OCI-LY1 (cell line): ENCODE measurements around the gene TCP11.

ENCODE experiments used
- H2AFZ ChIP-seq: fragments of 200-600 bp; sonication (generic), shearing (Covaris generic); 2 replicates; pipeline ENCODE4 v1.6.0; 2014; ENCODE audit warnings: antibody characterized with exemption, mild to moderate bottlenecking, low read length
- H3F3A ChIP-seq: fragments of 200-600 bp; sonication (generic), shearing (Covaris generic); 2 replicates; pipeline ENCODE4 v1.6.0; 2014; ENCODE audit warnings: mild to moderate bottlenecking, antibody characterized with exemption, low read length, moderate library complexity; ENCODE audit not compliant: insufficient read depth
- H3K27ac ChIP-seq: fragments of 200-600 bp; sonication (generic); 2 replicates; pipeline ENCODE4 v1.5.1; 2014; ENCODE audit warnings: low read length, mixed run types, mild to moderate bottlenecking, low read depth; ENCODE audit not compliant: poor library complexity, severe bottlenecking
- H3K27me3 ChIP-seq: fragments of 200-600 bp; sonication (generic); 2 replicates; pipeline ENCODE4 v1.6.0; 2014; ENCODE audit warnings: antibody characterized with exemption, mild to moderate bottlenecking, low read length, moderate library complexity; ENCODE audit not compliant: insufficient read depth
- H3K36me3 ChIP-seq: fragments of 200-600 bp; sonication (generic); 2 replicates; pipeline ENCODE4 v1.6.1; 2014; ENCODE audit warnings: mild to moderate bottlenecking, antibody characterized with exemption, low read length, moderate library complexity, mixed read lengths; ENCODE audit not compliant: insufficient read depth
- H3K4me1 ChIP-seq: fragments of 200-600 bp; sonication (generic); 2 replicates; pipeline ENCODE4 v1.5.1; 2014; ENCODE audit warnings: mild to moderate bottlenecking, low read length, moderate library complexity; ENCODE audit not compliant: insufficient read depth, severe bottlenecking
- H3K4me2 ChIP-seq: fragments of 200-600 bp; sonication (generic), shearing (Covaris generic); 2 replicates; pipeline ENCODE4 v1.6.1; 2014; ENCODE audit warnings: low read length
- H3K4me3 ChIP-seq: fragments of 200-600 bp; sonication (generic); 2 replicates; pipeline ENCODE4 v1.5.1; 2014; ENCODE audit warnings: low read length, low read depth, mild to moderate bottlenecking, mixed read lengths; ENCODE audit not compliant: poor library complexity, severe bottlenecking
- H3K79me2 ChIP-seq: fragments of 200-600 bp; shearing (Covaris generic); 2 replicates; pipeline ENCODE4 v1.6.1; 2016; ENCODE audit warnings: mixed run types, low read length, mixed read lengths; ENCODE audit not compliant: insufficient read depth
- H3K9ac ChIP-seq: fragments of 200-600 bp; sonication (generic), shearing (Covaris generic); 2 replicates; pipeline ENCODE4 v1.6.1; 2014; ENCODE audit warnings: mild to moderate bottlenecking, low read length, mixed read lengths
- H3K9me2 ChIP-seq: fragments of 200-600 bp; sonication (generic), shearing (Covaris generic); 2 replicates; pipeline ENCODE4 v1.6.1; 2014; ENCODE audit warnings: low read depth, mild to moderate bottlenecking, low read length, mixed read lengths
- H3K9me3 ChIP-seq: fragments of 200-600 bp; shearing (Covaris generic); 2 replicates; pipeline ENCODE4 v1.6.1; 2014; ENCODE audit warnings: low read length, mixed read lengths
- H4K20me1 ChIP-seq: fragments of 200-600 bp; sonication (generic), shearing (Covaris generic); 2 replicates; pipeline ENCODE4 v1.6.0; 2016; ENCODE audit warnings: mild to moderate bottlenecking, low read length; ENCODE audit not compliant: insufficient read depth
- CTCF ChIP-seq: fragments of 200-600 bp; sonication (generic), shearing (Covaris generic); IDR thresholded peaks from 2 replicates; pipeline ENCODE4 v1.5.1; 2017; ENCODE audit warnings: mild to moderate bottlenecking, antibody characterized with exemption, low read length, moderate library complexity, mixed read lengths
- EZH2 ChIP-seq: fragments of 200-600 bp; sonication (generic), shearing (Covaris generic); IDR thresholded peaks from 2 replicates; pipeline ENCODE4 v1.8.0; 2017; ENCODE audit warnings: borderline replicate concordance, mixed run types, mild to moderate bottlenecking, antibody characterized with exemption, low read length, moderate library complexity, mixed read lengths

Gene TCP11

GRCh38 chr6:35165630-35166071, 24.5 kb upstream of the TCP11 start:
- Histone ChIP-seq H3K27me3 (0 out of 2 replicates have a peak, but pooled peaks cover 3% of the 10 kb centered on the region), H3K36me3 (no peaks in the 10 kb centered on the region), H3K79me2 (no peaks in the 10 kb centered on the region), H3K4me2 (no peak overlapping the region), H2AFZ (no peak overlapping the region), H4K20me1 (no peaks in the 10 kb centered on the region), H3F3A (no peaks in the 10 kb centered on the region), H3K9ac (no peak overlapping the region), H3K9me2 (no peaks in the 10 kb centered on the region), H3K4me3 (no peak overlapping the region), H3K27ac (no peak overlapping the region), H3K9me3 (no peaks in the 10 kb centered on the region), H3K4me1 (no peaks in the 10 kb centered on the region)
- TF ChIP-seq CTCF (no peak), EZH2 (no peak)

GRCh38 chr6:35164868-35165267, 23.7 kb upstream of the TCP11 start:
- TF ChIP-seq EZH2: no peak
- no peak for TF ChIP-seq CTCF
- H3K4me1 ChIP-seq: no peaks in the 10 kb centered on the region
- H3F3A ChIP-seq: no peaks in the 10 kb centered on the region
- no peaks in the 10 kb centered on the region for H3K36me3 ChIP-seq
- no peak overlapping the region for H3K27ac ChIP-seq
- H3K27me3 ChIP-seq: no peaks in the 10 kb centered on the region
- no peak overlapping the region for H3K9ac ChIP-seq
- H3K9me2 ChIP-seq: no peaks in the 10 kb centered on the region
- no peak overlapping the region for H2AFZ ChIP-seq
- no peak overlapping the region for H3K4me2 ChIP-seq
- H4K20me1 ChIP-seq: no peaks in the 10 kb centered on the region
- no peaks in the 10 kb centered on the region for H3K79me2 ChIP-seq
- H3K4me3 ChIP-seq: no peak overlapping the region
- no peaks in the 10 kb centered on the region for H3K9me3 ChIP-seq

GRCh38 chr6:35164277-35164676, 23.1 kb upstream of the TCP11 start:
- Histone ChIP-seq H2AFZ (no peak overlapping the region), H4K20me1 (no peaks in the 10 kb centered on the region), H3K9me3 (no peaks in the 10 kb centered on the region), H3K9ac (no peak overlapping the region), H3K4me3 (no peak overlapping the region), H3K79me2 (no peaks in the 10 kb centered on the region), H3K27me3 (no peaks in the 10 kb centered on the region), H3K36me3 (no peaks in the 10 kb centered on the region), H3K4me2 (no peak overlapping the region), H3K27ac (no peak overlapping the region), H3K4me1 (no peaks in the 10 kb centered on the region), H3F3A (no peaks in the 10 kb centered on the region), H3K9me2 (no peaks in the 10 kb centered on the region)
- no peak for TF ChIP-seq EZH2
- no peak for TF ChIP-seq CTCF
